ENCODE data around the gene ELL2. TPM values are rescaled to one million over a fixed set of nuclear protein-coding genes. Genes with fewer than 3 reads are reported as not detected.

Gene ELL2
- total RNA-seq, 1 experiment from 2014 or later: 27.5 TPM

GRCh38 chr5:95880081-95880926 is 81.3 kb downstream of the ELL2 start:
- Histone ChIP-seq H3K79me1 (ENCODE audit: insufficient read depth, low read depth, low read length, poor library complexity, severe bottlenecking) (no peaks in the 10 kb centered on the region), H2AFZ (ENCODE audit: low read length) (no peak overlapping the region), H4K20me1 (ENCODE audit: control insufficient read depth, insufficient read depth, insufficient read length) (no peaks in the 10 kb centered on the region), H2BK15ac (ENCODE audit: low read depth, low read length) (no peak overlapping the region), H2BK12ac (ENCODE audit: insufficient read length, low read depth, low read length) (no peak overlapping the region), H3K9ac (ENCODE audit: extremely low read depth, insufficient read length, low read length) (no peak overlapping the region), H4K5ac (ENCODE audit: insufficient read length, low read depth, low read length) (no peak overlapping the region), H2AK5ac (ENCODE audit: insufficient read length, low read length) (no peak overlapping the region), H2BK5ac (ENCODE audit: insufficient read length, low read length) (no peak overlapping the region), H3K14ac (ENCODE audit: insufficient read depth, low read length) (no peak overlapping the region), H3K23me2 (ENCODE audit: insufficient read length, low read depth, low read length, poor library complexity, severe bottlenecking) (no peaks in the 10 kb centered on the region), H3K79me2 (ENCODE audit: insufficient read depth, low read length) (no peaks in the 10 kb centered on the region), H2BK20ac (ENCODE audit: low read depth, low read length, poor library complexity, severe bottlenecking) (no peak overlapping the region), H3K23ac (ENCODE audit: insufficient read length, low read depth, low read length) (no peak overlapping the region), H3K4ac (ENCODE audit: low read depth, low read length) (no peak overlapping the region), H3K18ac (ENCODE audit: insufficient read length, low read depth, low read length) (no peak overlapping the region), H3K56ac (ENCODE audit: insufficient read length, low read depth, low read length) (no peak overlapping the region), H3K27me3 (ENCODE audit: insufficient read depth, low read length) (no peaks in the 10 kb centered on the region), H3K9me3 (ENCODE audit: control insufficient read depth, low read depth, low read length) (no peaks in the 10 kb centered on the region), H3T11ph (ENCODE audit: low read length) (no peak overlapping the region), H2BK120ac (ENCODE audit: low read depth, low read length, poor library complexity, severe bottlenecking) (no peak overlapping the region), H3K27ac (ENCODE audit: insufficient read length, low read depth, low read length) (no peak overlapping the region), H3K4me1 (ENCODE audit: insufficient read depth, low read length) (peaks cover 4% of the 10 kb centered on the region; the same call in 1 of the 2 replicates), H4K91ac (ENCODE audit: insufficient read length, low read depth, low read length) (no peak overlapping the region), H3K4me2 (ENCODE audit: insufficient read depth, insufficient read length, low read length) (no peak overlapping the region), H4K8ac (replicated peaks; ENCODE audit: insufficient read length, low read depth, low read length) (no peak overlapping the region)
- H3K27ac Mint-ChIP-seq: 0 out of 7 replicates have a peak overlapping the region, but pooled peaks of 1 of the 3 experiments have one; percentile 13
- H3K36me3 Mint-ChIP-seq (ENCODE audit: insufficient read depth in 1 of 3, low read depth in 3 of 3): no peaks in the 10 kb centered on the region
- H3K9me3 Mint-ChIP-seq: no peaks in the 10 kb centered on the region
- no CpG with 5 or more reads among the region's 5 CpGs for WGBS (ENCODE audit: extremely low coverage, insufficient read length, low lambda C conversion rate)
- H3K27me3 Mint-ChIP-seq (ENCODE audit: low read depth): no peaks in the 10 kb centered on the region
- peaks cover 7 to 10% of the 10 kb centered on the region in 2 experiments for H3K4me1 Mint-ChIP-seq
- H3K4me3 Mint-ChIP-seq: no peak overlapping the region
- no peak for DNase-seq
- TF ChIP-seq CTCF (conservative IDR thresholded peaks at IDR 0.05): no peak
